Neuronal stem cell (in vitro differentiated cells): ENCODE results near the gene PARVA.

ENCODE experiments used
- DNase-seq: peaks from one replicate; pipeline ENCODE4 v3.0.0-alpha.2; 2013; ENCODE audit warnings: low spot score
- H2AFZ ChIP-seq: one replicate; pipeline ENCODE4 v1.6.1; 2013; ENCODE audit warnings: mild to moderate bottlenecking, low read length, inconsistent platforms
- H2AK5ac ChIP-seq: 2 replicates; pipeline ENCODE4 v1.6.1; 2013; ENCODE audit warnings: low read depth, mild to moderate bottlenecking, inconsistent platforms, low read length, moderate library complexity, mixed read lengths
- H2BK120ac ChIP-seq: 2 replicates; pipeline ENCODE4 v1.6.1; 2013; ENCODE audit warnings: low read depth, mild to moderate bottlenecking, inconsistent platforms, low read length, moderate library complexity, mixed read lengths
- H2BK12ac ChIP-seq: one replicate; pipeline ENCODE4 v1.6.1; 2013; ENCODE audit warnings: low read length, inconsistent platforms
- H2BK15ac ChIP-seq: 2 replicates; pipeline ENCODE4 v1.6.1; 2013; ENCODE audit warnings: mild to moderate bottlenecking, low read length, inconsistent platforms, mixed read lengths
- H2BK5ac ChIP-seq: one replicate; pipeline ENCODE4 v1.6.1; 2013; ENCODE audit warnings: inconsistent platforms, mild to moderate bottlenecking, low read length, moderate library complexity
- H3K14ac ChIP-seq: one replicate; pipeline ENCODE4 v1.6.1; 2013; ENCODE audit warnings: low read length, inconsistent platforms
- H3K18ac ChIP-seq: 2 replicates; pipeline ENCODE4 v1.6.1; 2013; ENCODE audit warnings: low read length, inconsistent platforms
- H3K23ac ChIP-seq: 2 replicates; pipeline ENCODE4 v1.6.1; 2013; ENCODE audit warnings: low read depth, mild to moderate bottlenecking, mixed read lengths, low read length, inconsistent platforms; ENCODE audit not compliant: poor library complexity
- H3K27ac ChIP-seq: replicated peaks from 3 replicates; pipeline ENCODE4 v1.5.1; 2013; ENCODE audit warnings: low read length, inconsistent platforms
- H3K27me3 ChIP-seq, 3 experiments: 2 replicates each; pipeline ENCODE4 v1.6.1; 2013; ENCODE audit warnings: low read length in 3 of 3, mild to moderate bottlenecking in 2 of 3, inconsistent platforms in 1 of 3, low read depth in 1 of 3, mixed read lengths in 1 of 3, moderate library complexity in 1 of 3; ENCODE audit not compliant: control insufficient read depth in 3 of 3, insufficient read depth in 3 of 3
- H3K36me3 ChIP-seq, 2 donors: replicated peaks in 1 of 2; 2 replicates each; pipeline ENCODE4 v1.6.1; 2013; ENCODE audit warnings: low read length in 2 of 2; ENCODE audit not compliant: control insufficient read depth in 2 of 2, insufficient read depth in 2 of 2
- H3K4ac ChIP-seq: 2 replicates; pipeline ENCODE4 v1.6.1; 2013; ENCODE audit warnings: inconsistent platforms, mild to moderate bottlenecking, low read length, moderate library complexity
- H3K4me1 ChIP-seq, 2 donors: 1 replicate in 1 of 2; 2 replicates in 1 of 2; pipeline ENCODE4 v1.6.1; 2013; ENCODE audit warnings: low read length in 2 of 2, low read depth in 1 of 2; ENCODE audit not compliant: control insufficient read depth in 2 of 2, insufficient read depth in 1 of 2
- H3K4me2 ChIP-seq: one replicate; pipeline ENCODE4 v1.6.1; 2013; ENCODE audit warnings: mild to moderate bottlenecking, low read length, inconsistent platforms; ENCODE audit not compliant: insufficient read depth, poor library complexity, severe bottlenecking
- H3K4me3 ChIP-seq, 2 donors: 2 replicates each; pipeline ENCODE4 v1.5.1; 2013; ENCODE audit warnings: low read length in 2 of 2, mild to moderate bottlenecking in 2 of 2, inconsistent platforms in 1 of 2, moderate library complexity in 1 of 2
- H3K79me1 ChIP-seq: one replicate; pipeline ENCODE4 v1.6.1; 2013; ENCODE audit warnings: low read depth, mild to moderate bottlenecking, inconsistent platforms, low read length, moderate library complexity
- H3K9ac ChIP-seq: one replicate; pipeline ENCODE4 v1.6.1; 2013; ENCODE audit warnings: mild to moderate bottlenecking, low read depth, low read length, inconsistent platforms; ENCODE audit not compliant: poor library complexity
- H3K9me3 ChIP-seq, 2 donors: replicated peaks in 1 of 2; 2 replicates each; pipeline versions ENCODE3 to v1.6.1; 2013; ENCODE audit warnings: low read length in 2 of 2, mild to moderate bottlenecking in 2 of 2, inconsistent platforms in 1 of 2, low read depth in 1 of 2, mixed read lengths in 1 of 2, moderate library complexity in 1 of 2; ENCODE audit not compliant: control insufficient read depth in 2 of 2, insufficient read depth in 1 of 2
- H4K8ac ChIP-seq: one replicate; pipeline ENCODE4 v1.6.1; 2013; ENCODE audit warnings: low read depth, mild to moderate bottlenecking, inconsistent platforms, low read length, moderate library complexity
- H4K91ac ChIP-seq: one replicate; pipeline ENCODE4 v1.6.1; 2013; ENCODE audit warnings: low read length, low read depth, mild to moderate bottlenecking, inconsistent platforms; ENCODE audit not compliant: poor library complexity
- WGBS, 2 donors: extraction: QIAGEN DNeasy Blood & Tissue Kit; methylation state at CpG; one replicate each; pipeline ENCODE4 v1.1.7; 2013; ENCODE audit warnings: missing lambda C conversion rate in 2 of 2, mixed read lengths in 1 of 2; ENCODE audit not compliant: insufficient read length in 2 of 2, insufficient replicate concordance in 1 of 2; ENCODE audit errors: extremely low coverage in 2 of 2; 5-methylcytosine and 5-hydroxymethylcytosine counted together

The PARVA gene

GRCh38 chr11:12394601-12395000 lies 17.2 kb downstream of the PARVA start:
- H3K9me3 ChIP-seq: no peaks in the 10 kb centered on the region
- H2AK5ac ChIP-seq: no peak overlapping the region
- H3K36me3 ChIP-seq: no peaks in the 10 kb centered on the region
- H2BK15ac ChIP-seq: no peak overlapping the region
- no peak overlapping the region for H3K18ac ChIP-seq
- no peak overlapping the region for H3K9ac ChIP-seq
- H3K27ac ChIP-seq: no peak overlapping the region
- no peaks in the 10 kb centered on the region for H3K79me1 ChIP-seq
- H2BK12ac ChIP-seq: no peak overlapping the region
- no peak overlapping the region for H4K8ac ChIP-seq
- H3K27me3 ChIP-seq: peaks cover 0 to 7% (median 2%) of the 10 kb centered on the region in 3 experiments
- no peak overlapping the region for H3K4ac ChIP-seq
- no peak overlapping the region for H2BK120ac ChIP-seq
- H3K4me2 ChIP-seq: no peak overlapping the region
- H3K4me3 ChIP-seq: no peak overlapping the region
- peaks cover 0 to 6% of the 10 kb centered on the region in 2 donors for H3K4me1 ChIP-seq
- H3K14ac ChIP-seq: no peak overlapping the region
- no peak overlapping the region for H3K23ac ChIP-seq
- H2AFZ ChIP-seq: no peak overlapping the region
- no peak overlapping the region for H2BK5ac ChIP-seq
- no peak for DNase-seq
- no peak overlapping the region for H4K91ac ChIP-seq
- WGBS, 2 donors: no CpG with 5 or more reads among the region's 6 CpGs

GRCh38 chr11:12395333-12395732 lies 18.0 kb downstream of the PARVA start:
- H4K8ac ChIP-seq: no peak overlapping the region
- H3K9ac ChIP-seq: no peak overlapping the region
- no peaks in the 10 kb centered on the region for H3K36me3 ChIP-seq
- no peak overlapping the region for H3K27ac ChIP-seq
- no peak overlapping the region for H3K14ac ChIP-seq
- no peak overlapping the region for H2BK120ac ChIP-seq
- no peak overlapping the region for H3K4me3 ChIP-seq
- no peak overlapping the region for H2AK5ac ChIP-seq
- H3K27me3 ChIP-seq: peaks cover 0 to 7% (median 2%) of the 10 kb centered on the region in 3 experiments
- no peak overlapping the region for H2BK12ac ChIP-seq
- WGBS, 2 donors: no CpG with 5 or more reads among the region's 9 CpGs
- no peak overlapping the region for H4K91ac ChIP-seq
- H2BK15ac ChIP-seq: no peak overlapping the region
- H3K4me1 ChIP-seq: peaks cover 0 to 6% of the 10 kb centered on the region in 2 donors
- H3K4me2 ChIP-seq: no peak overlapping the region
- no peak overlapping the region for H3K18ac ChIP-seq
- H2BK5ac ChIP-seq: no peak overlapping the region
- H3K79me1 ChIP-seq: no peaks in the 10 kb centered on the region
- no peak for DNase-seq
- no peaks in the 10 kb centered on the region for H3K9me3 ChIP-seq
- no peak overlapping the region for H2AFZ ChIP-seq
- no peak overlapping the region for H3K4ac ChIP-seq
- H3K23ac ChIP-seq: no peak overlapping the region

GRCh38 chr11:12397931-12398334 lies 20.6 kb downstream of the PARVA start:
- no peak overlapping the region for H3K18ac ChIP-seq
- no peaks in the 10 kb centered on the region for H3K9me3 ChIP-seq
- H3K4me2 ChIP-seq: no peak overlapping the region
- no peak overlapping the region for H3K23ac ChIP-seq
- H2BK120ac ChIP-seq: no peak overlapping the region
- no peak overlapping the region for H2BK5ac ChIP-seq
- WGBS, 2 donors: no CpG with 5 or more reads among the region's 5 CpGs
- H3K14ac ChIP-seq: no peak overlapping the region
- no peak overlapping the region for H2BK12ac ChIP-seq
- H4K8ac ChIP-seq: no peak overlapping the region
- H3K4me3 ChIP-seq: no peak overlapping the region
- H3K9ac ChIP-seq: no peak overlapping the region
- peaks cover 0 to 4% of the 10 kb centered on the region in 2 donors for H3K4me1 ChIP-seq
- H3K36me3 ChIP-seq: no peaks in the 10 kb centered on the region
- no peak overlapping the region for H3K27ac ChIP-seq
- H4K91ac ChIP-seq: no peak overlapping the region
- DNase-seq: no peak
- H2BK15ac ChIP-seq: no peak overlapping the region
- H3K79me1 ChIP-seq: no peaks in the 10 kb centered on the region
- no peak overlapping the region for H2AK5ac ChIP-seq
- no peak overlapping the region for H2AFZ ChIP-seq
- no peaks in the 10 kb centered on the region for H3K27me3 ChIP-seq
- H3K4ac ChIP-seq: no peak overlapping the region

GRCh38 chr11:12399355-12399754 lies 22.0 kb downstream of the PARVA start:
- DNase-seq: no peak
- no peak overlapping the region for H2BK120ac ChIP-seq
- H4K91ac ChIP-seq: no peak overlapping the region
- H3K14ac ChIP-seq: no peak overlapping the region
- H3K4me1 ChIP-seq: peaks cover 0 to 4% of the 10 kb centered on the region in 2 donors
- no peak overlapping the region for H3K4me3 ChIP-seq
- no peak overlapping the region for H2BK12ac ChIP-seq
- H3K4ac ChIP-seq: no peak overlapping the region
- no peak overlapping the region for H3K27ac ChIP-seq
- H3K9ac ChIP-seq: no peak overlapping the region
- H3K4me2 ChIP-seq: no peak overlapping the region
- no peak overlapping the region for H2AFZ ChIP-seq
- H2AK5ac ChIP-seq: no peak overlapping the region
- no peak overlapping the region for H2BK15ac ChIP-seq
- H3K36me3 ChIP-seq: no peaks in the 10 kb centered on the region
- H3K9me3 ChIP-seq: no peaks in the 10 kb centered on the region
- H3K79me1 ChIP-seq: no peaks in the 10 kb centered on the region
- no peak overlapping the region for H2BK5ac ChIP-seq
- H4K8ac ChIP-seq: no peak overlapping the region
- no peak overlapping the region for H3K18ac ChIP-seq
- no peak overlapping the region for H3K23ac ChIP-seq
- H3K27me3 ChIP-seq: no peaks in the 10 kb centered on the region
